GM21737 (cell line): ENCODE data around the gene STAMBP.
A peak's percentile ranks its signal among the peaks of the same experiment; 100 is the strongest.
"Not testable (repeated sequence)": the region's sequence is repeated elsewhere in the genome, so short reads cannot be mapped to it uniquely, and the experiment has no call there.

Experiments used
- ATAC-seq: cut with Tn5 transposase; IDR thresholded peaks from one replicate; pipeline ENCODE4 v1.9.1; 2021; ENCODE audit warnings: mild to moderate bottlenecking, moderate library complexity; ENCODE audit not compliant: unreplicated experiment

Gene STAMBP

GRCh38 chr2:73903949-73904613 is 75.3 kb downstream of the STAMBP start:
- not testable (repeated sequence) for ATAC-seq

- ATAC-seq = no peak
Observed at GRCh38 chr2:73904952-73905351, 76.2 kb downstream of the STAMBP start.

DNA sequence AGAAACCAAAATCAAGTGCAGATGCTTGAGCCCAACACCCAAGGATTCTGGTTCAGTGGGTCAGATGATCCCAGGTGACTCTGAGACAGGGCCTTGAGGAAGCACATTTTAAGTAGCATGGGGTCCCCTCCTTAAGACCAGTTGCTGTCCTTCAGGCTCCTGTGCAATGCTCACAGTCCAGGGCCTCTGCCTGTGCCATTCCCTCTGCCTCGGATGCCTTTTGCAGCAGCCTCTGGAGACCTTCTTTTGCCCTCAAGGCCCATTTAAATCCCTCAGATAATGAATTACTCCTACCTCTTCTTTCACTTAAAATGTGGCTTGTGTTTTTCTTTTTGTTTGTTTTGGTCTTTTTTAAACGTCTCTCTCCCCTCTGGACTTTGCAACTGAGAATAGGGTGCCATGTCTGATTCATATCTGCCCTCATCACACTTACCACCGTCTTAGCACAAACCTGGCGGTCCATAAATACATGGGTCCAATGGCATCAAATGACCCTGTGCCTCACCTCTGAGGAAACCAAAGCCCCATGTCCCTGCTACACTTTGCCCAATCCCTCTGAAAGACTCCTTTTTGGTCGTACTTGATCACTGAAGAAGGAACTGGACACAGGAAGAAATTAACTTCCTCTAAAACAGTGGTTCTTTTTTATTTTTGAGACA is 78.2 kb downstream of the STAMBP start:
- ATAC-seq = no peak

DNA sequence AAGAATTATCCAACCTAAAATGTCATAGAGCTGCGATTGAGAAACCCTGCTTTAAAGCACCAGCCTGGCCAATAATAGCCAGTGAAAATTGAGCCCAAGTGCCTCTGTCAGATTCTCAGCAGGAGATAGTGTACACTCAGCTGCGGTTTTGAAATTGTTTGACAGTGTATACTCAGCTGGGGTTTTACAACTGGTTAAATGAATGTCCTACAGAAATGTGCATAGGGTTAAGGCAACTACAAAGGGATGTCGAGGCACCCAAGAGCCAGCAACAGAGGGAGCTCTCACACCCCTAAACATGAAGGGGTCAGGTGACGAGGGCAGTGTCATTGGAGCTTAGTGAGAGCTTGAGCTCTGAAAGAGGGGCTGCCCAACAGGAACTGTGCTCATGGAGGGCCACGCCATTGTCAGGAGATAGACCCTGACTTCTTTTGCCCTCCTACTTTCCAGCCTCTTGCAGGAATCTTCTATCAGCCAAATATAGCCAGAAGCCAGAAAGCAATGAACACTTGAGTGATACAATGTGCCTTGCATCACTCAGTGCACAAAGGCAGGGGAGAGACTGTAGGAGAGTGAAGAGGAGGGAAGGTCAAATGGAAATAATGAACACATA is 79.2 kb downstream of the STAMBP start:
- ATAC-seq = peak; percentile 68

DNA sequence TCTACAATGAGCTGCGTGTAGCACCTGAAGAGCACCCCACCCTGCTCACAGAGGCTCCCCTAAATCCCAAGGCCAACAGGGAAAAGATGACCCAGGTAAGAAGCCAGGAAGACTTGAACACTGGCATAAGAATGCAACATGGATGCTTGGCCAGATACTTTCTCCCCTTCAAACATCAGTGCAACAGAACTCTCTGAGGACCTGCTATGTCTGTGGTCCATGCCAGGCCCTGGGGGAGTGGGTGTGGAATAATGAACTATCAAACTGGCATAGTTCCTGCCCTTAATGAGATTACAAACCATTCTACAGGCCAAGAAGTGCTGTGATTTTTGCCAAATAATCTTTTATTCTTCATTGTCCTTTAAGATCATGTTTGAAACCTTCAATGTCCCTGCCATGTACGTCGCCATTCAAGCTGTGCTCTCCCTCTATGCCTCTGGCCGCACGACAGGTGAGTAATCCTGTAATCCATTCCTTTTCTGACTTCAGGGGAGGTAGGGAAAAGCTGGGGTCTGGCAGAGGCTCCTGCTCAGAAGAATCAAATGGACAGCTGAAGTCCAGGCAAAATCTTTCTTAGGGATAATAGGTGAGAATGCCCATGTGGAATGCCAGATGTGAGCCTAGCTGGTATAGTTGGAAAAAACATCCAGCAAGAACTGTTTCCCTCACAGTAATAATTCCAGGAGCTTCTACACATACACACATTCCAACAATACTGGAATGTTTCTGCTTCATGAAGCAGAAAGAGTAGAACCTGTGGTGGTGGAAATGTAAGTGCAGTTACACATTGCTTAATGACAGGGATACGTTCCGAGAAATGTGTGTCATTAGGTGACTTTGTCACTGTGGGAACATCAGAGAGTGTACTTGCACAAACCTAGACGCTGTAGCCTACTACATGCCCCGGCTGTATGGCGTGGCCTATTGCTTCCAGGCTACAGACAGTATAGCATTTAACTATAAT is 80.2 kb downstream of the STAMBP start:
- ATAC-seq = no peak

DNA sequence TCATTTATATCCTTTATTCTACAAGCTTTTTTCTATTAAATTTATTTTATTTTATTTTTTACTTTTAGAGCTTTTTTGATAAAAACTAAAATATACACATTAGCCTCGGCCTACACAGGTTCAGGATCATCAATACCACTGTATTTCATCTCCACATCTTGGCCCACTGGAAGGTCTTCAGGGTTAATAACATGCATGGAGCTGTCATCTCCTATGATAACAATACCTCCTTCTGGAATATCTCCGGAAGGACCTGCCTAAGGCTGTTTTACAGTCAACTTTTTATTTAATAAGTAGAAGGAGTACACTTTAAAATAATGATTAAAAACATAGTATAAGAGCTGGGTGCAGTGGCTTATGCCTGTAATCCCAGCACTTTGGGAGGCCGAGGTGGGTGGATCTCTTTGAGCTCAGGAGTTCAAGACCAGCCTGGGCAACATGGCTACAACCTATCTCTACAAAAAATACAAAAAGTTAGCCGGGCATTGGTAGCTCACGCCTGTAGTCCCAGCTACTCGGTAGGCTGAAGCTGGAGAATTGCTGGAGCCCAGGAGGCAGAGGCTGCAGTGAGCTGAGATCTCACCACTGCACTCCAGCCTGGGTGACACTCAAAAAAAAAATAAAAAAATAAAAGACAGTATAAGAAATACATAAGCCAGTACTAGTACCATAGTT is 82.2 kb downstream of the STAMBP start:
- no peak for ATAC-seq

GRCh38 chr2:73911548-73912208 is 82.9 kb downstream of the STAMBP start:
- ATAC-seq = no peak

- no peak for ATAC-seq
Observed at GRCh38 chr2:73913414-73914054, 84.8 kb downstream of the STAMBP start.

- no peak for ATAC-seq
Observed at GRCh38 chr2:73914667-73915066, 85.9 kb downstream of the STAMBP start.

GRCh38 chr2:73915437-73915993 is 86.8 kb downstream of the STAMBP start:
- ATAC-seq = no peak

DNA sequence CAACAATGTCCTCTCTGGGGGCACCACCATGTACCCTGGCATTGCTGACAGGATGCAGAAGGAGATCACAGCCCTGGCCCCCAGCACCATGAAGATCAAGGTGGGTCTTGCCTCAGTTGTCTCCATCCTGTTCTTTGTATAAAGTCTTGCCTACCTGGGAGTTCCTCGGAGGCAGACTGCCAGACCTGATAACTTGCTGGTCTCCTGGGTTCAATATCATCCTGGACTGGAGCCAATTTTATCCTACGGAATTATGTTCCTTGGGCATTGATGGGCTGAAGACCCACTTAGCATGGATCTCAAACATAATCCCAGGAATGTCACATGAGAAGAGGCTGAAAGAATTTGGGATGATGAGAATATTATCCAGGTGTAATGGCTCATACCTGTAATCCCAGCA is 87.9 kb downstream of the STAMBP start:
- ATAC-seq = no peak

DNA sequence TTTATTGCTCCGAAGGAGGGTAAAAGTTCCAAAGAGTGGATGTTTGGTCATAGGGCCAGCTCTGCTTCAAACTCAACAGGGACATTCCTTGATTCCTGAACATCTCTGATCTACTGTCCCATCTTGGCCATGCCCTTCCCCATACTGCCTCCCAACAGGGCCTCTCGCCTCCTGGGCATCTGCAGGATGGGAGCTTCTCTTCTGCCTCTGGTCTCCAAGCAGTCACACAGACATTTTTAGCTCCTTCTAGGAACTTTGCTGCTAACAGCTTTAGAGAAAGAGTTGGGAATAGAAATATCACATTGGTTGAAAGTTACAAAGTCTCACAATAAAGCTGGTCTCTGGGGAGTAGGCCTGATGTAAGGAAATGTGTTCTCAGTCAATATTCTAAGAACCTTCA is 88.5 kb downstream of the STAMBP start:
- no peak for ATAC-seq

DNA sequence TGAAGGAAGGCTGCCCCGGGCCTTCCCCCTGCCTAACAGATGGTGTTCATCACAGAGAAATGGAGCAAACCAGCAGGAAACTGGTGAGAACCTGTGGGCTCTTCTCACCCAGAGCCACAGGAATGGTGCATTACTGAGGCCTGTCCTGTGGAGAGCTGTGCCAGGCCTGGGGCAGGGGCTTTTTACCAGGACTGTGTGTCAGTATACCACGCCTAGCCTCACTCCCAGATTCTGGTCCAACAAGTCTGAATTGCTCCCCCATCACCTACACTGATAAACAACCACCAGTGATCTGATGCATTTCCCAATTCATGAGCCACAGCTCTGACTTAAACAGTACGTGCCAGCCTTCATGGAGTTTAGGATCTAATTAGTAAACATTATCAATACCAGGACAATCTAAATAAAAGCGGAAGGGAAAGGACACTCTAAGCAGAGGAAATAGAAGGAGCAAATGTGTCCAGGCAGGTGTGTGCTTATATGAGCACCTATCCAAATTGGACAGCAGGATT is 89.0 kb downstream of the STAMBP start:
- no peak for ATAC-seq

GRCh38 chr2:73918856-73919255 is 90.1 kb downstream of the STAMBP start:
- no peak for ATAC-seq

GRCh38 chr2:73919596-73920228 is 91.0 kb downstream of the STAMBP start:
- ATAC-seq = no peak

DNA sequence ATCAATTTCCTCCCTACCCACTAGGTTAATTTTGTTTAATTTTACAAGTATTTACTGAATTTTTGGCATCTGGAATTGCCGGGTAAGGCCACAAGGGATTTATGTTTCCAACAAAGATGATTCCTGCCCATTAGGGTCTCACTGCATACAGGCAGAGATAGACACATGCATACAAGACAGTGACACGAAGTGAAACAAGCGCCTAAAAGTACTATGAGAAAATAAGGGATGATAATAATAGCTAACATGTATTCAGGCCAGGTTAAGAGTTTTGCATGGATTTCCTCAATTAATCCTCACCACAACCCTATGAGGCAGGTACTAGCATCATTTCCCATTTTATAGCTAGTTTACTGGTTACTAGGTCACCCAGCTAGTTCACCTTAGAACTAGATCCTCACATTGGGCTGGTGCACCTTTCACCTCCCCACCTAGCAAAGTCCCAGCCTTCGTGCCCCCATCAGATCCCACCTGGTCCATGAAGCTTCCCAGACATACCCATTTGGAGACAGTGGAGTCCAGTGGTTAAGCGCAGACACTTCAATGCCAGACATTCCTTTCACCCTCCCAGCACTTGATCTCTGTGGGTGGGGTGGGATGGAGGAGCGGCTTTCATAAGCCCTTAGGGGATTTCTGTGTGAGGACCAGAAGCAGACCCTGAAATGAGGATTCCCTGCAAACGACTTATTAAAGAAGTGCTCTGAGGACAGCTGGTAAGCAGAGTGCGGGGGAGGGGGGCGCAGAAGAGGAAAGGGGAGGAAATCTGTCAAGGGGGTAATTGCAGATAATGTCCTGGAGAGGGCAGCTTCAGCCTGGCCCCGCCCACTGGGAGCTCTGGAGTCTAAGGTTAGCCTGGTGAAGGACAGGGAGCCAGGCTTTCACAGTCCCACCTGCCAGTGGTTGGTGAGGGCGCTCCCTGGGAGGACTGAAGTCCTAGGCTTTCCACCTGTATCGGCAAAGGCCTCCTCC is 92.1 kb downstream of the STAMBP start:
- no peak for ATAC-seq

- no peak for ATAC-seq
Observed at GRCh38 chr2:73921581-73921980, 92.8 kb downstream of the STAMBP start.
